ENCODE results near the gene MIPEP. TPM values are rescaled to one million over a fixed set of nuclear protein-coding genes. Genes with fewer than 3 reads are reported as not detected.

MIPEP gene
- total RNA-seq, 2 experiments from 2014 or later, result 17.2 to 18.5 TPM

DNA sequence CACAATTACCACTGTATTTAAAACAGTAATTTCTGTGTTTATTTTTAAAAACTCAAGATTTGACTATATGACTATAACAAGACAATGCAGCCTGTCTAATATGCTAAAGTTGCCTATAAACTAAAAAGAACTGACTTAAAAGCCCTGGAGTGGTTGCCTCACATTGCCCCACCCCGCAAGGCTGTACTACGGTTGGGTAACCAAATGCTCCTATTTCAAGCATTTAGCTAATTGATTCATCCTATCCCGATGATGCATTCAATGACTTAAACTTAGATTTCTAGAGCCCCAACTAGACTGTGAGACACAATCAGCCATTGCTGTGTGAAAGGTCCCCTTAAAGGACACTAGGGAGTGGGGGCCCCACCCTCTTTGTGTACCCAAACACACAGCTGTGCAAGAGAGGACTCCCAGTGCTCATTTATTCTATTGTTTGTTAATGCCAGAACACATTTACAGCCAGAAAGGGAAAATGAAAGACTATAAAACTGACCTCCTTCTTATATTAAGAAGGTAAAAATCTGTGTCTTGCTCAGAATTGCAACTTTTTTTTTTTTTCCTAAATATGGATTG lies 66.9 kb downstream of the MIPEP start:
- Mint-ChIP-seq H3K4me1 (ENCODE audit: low read depth) (no peaks in the 10 kb centered on the region), H3K27ac (no peak overlapping the region), H3K27me3 (no peaks in the 10 kb centered on the region), H3K36me3 (ENCODE audit: low read depth) (peaks cover 18% of the 10 kb centered on the region), H3K4me3 (no peak overlapping the region), H3K9me3 (no peaks in the 10 kb centered on the region)
- no peak for ATAC-seq
- ChIA-PET POLR2A (no interaction called here), CTCF (no interaction called here)
- TF ChIP-seq, protein P1, sequence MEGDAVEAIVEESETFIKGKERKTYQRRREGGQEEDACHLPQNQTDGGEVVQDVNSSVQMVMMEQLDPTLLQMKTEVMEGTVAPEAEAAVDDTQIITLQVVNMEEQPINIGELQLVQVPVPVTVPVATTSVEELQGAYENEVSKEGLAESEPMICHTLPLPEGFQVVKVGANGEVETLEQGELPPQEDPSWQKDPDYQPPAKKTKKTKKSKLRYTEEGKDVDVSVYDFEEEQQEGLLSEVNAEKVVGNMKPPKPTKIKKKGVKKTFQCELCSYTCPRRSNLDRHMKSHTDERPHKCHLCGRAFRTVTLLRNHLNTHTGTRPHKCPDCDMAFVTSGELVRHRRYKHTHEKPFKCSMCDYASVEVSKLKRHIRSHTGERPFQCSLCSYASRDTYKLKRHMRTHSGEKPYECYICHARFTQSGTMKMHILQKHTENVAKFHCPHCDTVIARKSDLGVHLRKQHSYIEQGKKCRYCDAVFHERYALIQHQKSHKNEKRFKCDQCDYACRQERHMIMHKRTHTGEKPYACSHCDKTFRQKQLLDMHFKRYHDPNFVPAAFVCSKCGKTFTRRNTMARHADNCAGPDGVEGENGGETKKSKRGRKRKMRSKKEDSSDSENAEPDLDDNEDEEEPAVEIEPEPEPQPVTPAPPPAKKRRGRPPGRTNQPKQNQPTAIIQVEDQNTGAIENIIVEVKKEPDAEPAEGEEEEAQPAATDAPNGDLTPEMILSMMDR (IDR thresholded peaks at IDR 0.05), result no peak
- DNase-seq, result no peak
- intact Hi-C loops (cut with micrococcal nuclease), result no loop called here

DNA sequence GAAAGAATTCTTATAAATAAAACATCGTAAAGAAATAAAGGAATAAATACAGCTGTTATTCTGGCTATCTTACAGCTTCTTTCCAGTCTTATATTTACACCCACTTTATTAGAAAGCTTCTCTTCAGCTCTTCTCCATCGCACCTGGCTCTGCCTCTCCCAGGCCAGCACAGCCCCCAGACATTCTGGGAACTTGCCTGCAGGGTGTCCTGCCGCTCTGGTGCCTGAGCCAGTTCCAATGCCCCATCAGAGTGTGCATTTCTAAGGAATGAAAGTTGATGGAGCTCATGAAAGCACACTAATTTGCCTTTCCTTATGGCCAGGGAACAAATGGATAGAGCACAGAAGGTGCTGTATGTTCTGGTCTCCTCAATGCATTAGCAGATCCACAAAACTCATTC lies 68.7 kb downstream of the MIPEP start:
- Mint-ChIP-seq H3K9me3 (no peaks in the 10 kb centered on the region), H3K4me3 (no peak overlapping the region), H3K4me1 (ENCODE audit: low read depth) (no peaks in the 10 kb centered on the region), H3K27me3 (no peaks in the 10 kb centered on the region), H3K36me3 (ENCODE audit: low read depth) (peaks cover 14% of the 10 kb centered on the region), H3K27ac (no peak overlapping the region)
- intact Hi-C loops (cut with micrococcal nuclease), result no loop called here
- ATAC-seq (no peak), DNase-seq (no peak)
- TF ChIP-seq, protein P1 (IDR thresholded peaks at IDR 0.05), result no peak
- POLR2A ChIA-PET, result no interaction called here
- CTCF ChIA-PET, result no interaction called here

DNA sequence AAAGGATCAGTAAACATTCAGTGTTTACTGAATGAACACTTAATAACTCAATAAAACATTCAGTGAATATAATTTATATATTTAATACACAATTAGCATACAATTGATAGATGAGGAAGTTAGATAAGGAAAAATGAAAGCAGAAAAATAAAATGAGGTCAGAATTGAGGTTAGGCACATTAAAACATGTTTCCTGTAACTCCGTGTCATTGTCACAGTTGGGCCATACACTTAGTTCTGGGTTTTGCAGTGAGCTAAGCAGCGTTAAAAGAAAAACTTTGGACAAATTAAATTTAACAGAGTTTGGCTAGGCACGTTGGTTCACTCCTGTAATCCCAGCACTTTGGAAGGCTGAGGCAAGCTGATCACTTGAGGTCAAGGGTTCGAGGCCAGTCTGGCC lies 71.4 kb downstream of the MIPEP start:
- intact Hi-C loops (cut with micrococcal nuclease), result no loop called here
- Mint-ChIP-seq H3K4me1 (ENCODE audit: low read depth) (no peaks in the 10 kb centered on the region), H3K4me3 (no peak overlapping the region), H3K36me3 (ENCODE audit: low read depth) (peaks cover under 1% of the 10 kb centered on the region), H3K9me3 (no peaks in the 10 kb centered on the region), H3K27me3 (no peaks in the 10 kb centered on the region), H3K27ac (no peak overlapping the region)
- POLR2A ChIA-PET, result no interaction called here
- ATAC-seq, result no peak
- DNase-seq, result no peak
- CTCF ChIA-PET, result no interaction called here
- TF ChIP-seq, protein P1 (IDR thresholded peaks at IDR 0.05), result no peak

DNA sequence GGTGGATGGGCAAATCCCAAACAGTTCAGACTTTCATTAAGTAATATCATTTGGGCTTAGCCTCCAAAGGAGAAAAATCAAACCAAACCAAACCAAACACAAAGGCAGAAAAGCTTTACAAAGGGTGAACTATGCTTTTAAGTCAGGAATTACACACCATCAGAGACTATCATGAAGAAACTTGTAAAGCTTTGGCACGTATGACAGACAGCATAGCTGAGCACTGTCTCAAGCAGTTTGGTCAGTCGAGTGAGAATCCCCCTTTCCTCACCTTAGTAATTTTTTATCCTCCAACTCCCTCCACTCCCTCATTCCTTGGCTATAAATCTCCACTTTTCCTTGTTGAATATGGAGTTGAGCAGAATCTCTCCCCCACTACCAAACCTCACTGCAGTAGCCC lies 72.1 kb downstream of the MIPEP start:
- Mint-ChIP-seq H3K36me3 (ENCODE audit: low read depth) (no peaks in the 10 kb centered on the region), H3K4me1 (ENCODE audit: low read depth) (no peaks in the 10 kb centered on the region), H3K9me3 (no peaks in the 10 kb centered on the region), H3K4me3 (no peak overlapping the region), H3K27me3 (no peaks in the 10 kb centered on the region), H3K27ac (no peak overlapping the region)
- DNase-seq (no peak), ATAC-seq (no peak)
- ChIA-PET CTCF (no interaction called here), POLR2A (no interaction called here)
- TF ChIP-seq, protein P1 (IDR thresholded peaks at IDR 0.05), result no peak
- intact Hi-C loops (cut with micrococcal nuclease), result no loop called here

DNA sequence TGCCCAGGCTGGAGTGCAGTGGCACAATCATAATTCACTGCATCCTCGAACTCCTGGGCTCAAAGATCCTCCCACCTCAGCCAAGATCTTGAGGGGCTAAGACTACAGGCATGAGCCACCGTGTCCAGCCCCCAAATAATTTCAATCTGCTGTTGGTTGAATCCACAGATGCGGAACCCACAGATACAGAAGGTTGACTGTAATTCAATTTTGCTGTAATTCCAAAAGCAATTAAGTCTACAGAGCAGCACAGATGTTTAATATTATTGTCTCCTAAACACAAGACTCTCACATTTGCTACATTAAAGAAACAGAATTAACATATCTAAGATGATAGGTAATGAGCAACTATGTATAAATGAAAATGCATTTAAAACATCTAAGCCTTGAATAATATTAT lies 75.6 kb downstream of the MIPEP start:
- H3K36me3 Mint-ChIP-seq (ENCODE audit: low read depth), result peaks cover 2% of the 10 kb centered on the region
- TF ChIP-seq, protein P1 (IDR thresholded peaks at IDR 0.05), result no peak
- no peaks in the 10 kb centered on the region for H3K4me1 Mint-ChIP-seq (ENCODE audit: low read depth)
- no peak overlapping the region for H3K27ac Mint-ChIP-seq
- CTCF ChIA-PET, result no interaction called here
- no peak for ATAC-seq
- POLR2A ChIA-PET, result no interaction called here
- H3K27me3 Mint-ChIP-seq, result no peaks in the 10 kb centered on the region
- no peak overlapping the region for H3K4me3 Mint-ChIP-seq
- intact Hi-C loops (cut with micrococcal nuclease), result no loop called here
- no peak for DNase-seq
- no peaks in the 10 kb centered on the region for H3K9me3 Mint-ChIP-seq
